ENCODE results near the gene KRTAP4-3.
"Not testable (repeated sequence)": the region's sequence is repeated elsewhere in the genome, so short reads cannot be mapped to it uniquely, and the experiment has no call there.

GRCh38 chr17:41123991-41124371 lies 44.0 kb downstream of the KRTAP4-3 start, which contains the start of gene KRTAP4-12:
- not testable (repeated sequence) for TF ChIP-seq CTCF (IDR thresholded peaks at IDR 0.05; ENCODE audit: borderline replicate concordance, extremely low read depth, low read length, poor library complexity, severe bottlenecking); EZH2 (IDR thresholded peaks at IDR 0.05; ENCODE audit: borderline replicate concordance, low read depth, low read length, severe bottlenecking)
